HT-29 (cell line): ENCODE measurements around the gene ACKR2. TPM values are rescaled to one million over a fixed set of nuclear protein-coding genes. Genes with fewer than 3 reads are reported as not detected.

Source experiments
- small RNA-seq: library from RNA; depleted of rRNA; stranded (forward); fragments of <200 nt; gene quantifications from one replicate; pipeline ENCODE3, GENCODE V24; 2014
- total RNA-seq: library from RNA; depleted of rRNA; stranded (reverse); fragments of >200 nt; shearing (Covaris generic); gene quantifications from 2 replicates; pipeline ENCODE4 v1.2.3, GENCODE V29; 2014; rRNA removed

Gene ACKR2
- total RNA-seq, 1 experiment from 2014 or later, result not detected

Small RNAs within 50 kb of the gene (small RNA-seq; reads per million reads assigned to genes)
- not detected for gene CCDC13

Other genes with a start within 250 kb of the ACKR2 start
- 12.3 and 12.6 TPM in 2 replicates for gene SEC22C, start 227.5 kb upstream of the ACKR2 start, total RNA-seq
- gene SS18L2, start 218.6 kb upstream of the ACKR2 start, total RNA-seq, result 17.7 and 18.4 TPM in 2 replicates
- 20.0 and 21.8 TPM in 2 replicates for gene NKTR, start 208.8 kb upstream of the ACKR2 start, total RNA-seq
- 1.1 TPM in 2 replicates for gene ZBTB47, start 155.7 kb upstream of the ACKR2 start, total RNA-seq
- gene KLHL40, start 123.9 kb upstream of the ACKR2 start, total RNA-seq, result not detected in 2 replicates
- not detected in 2 replicates for gene HHATL, start 106.6 kb upstream of the ACKR2 start, total RNA-seq
- not detected in 2 replicates for gene CCDC13, start 36.2 kb upstream of the ACKR2 start, total RNA-seq
- gene HIGD1A, start 5.0 kb upstream of the ACKR2 start, total RNA-seq, result 22.5 and 32.2 TPM in 2 replicates
- not detected in 2 replicates for gene CYP8B1, start 66.4 kb downstream of the ACKR2 start, total RNA-seq
- gene ZNF662, start 96.7 kb downstream of the ACKR2 start, total RNA-seq, result not detected in 2 replicates
- gene GASK1A, start 169.9 kb downstream of the ACKR2 start, total RNA-seq, result 0.18 TPM in 1 of 2 replicates, not detected in the other